GM12864 (cell line): ENCODE measurements around the gene RNF213.
"Not testable (repeated sequence)": the region's sequence is repeated elsewhere in the genome, so short reads cannot be mapped to it uniquely, and the experiment has no call there.

Source experiments
- DNase-seq: peaks from one replicate; pipeline ENCODE4 v3.0.0-alpha.2; 2011; ENCODE audit warnings: low read depth
- H3K4me3 ChIP-seq: 2 replicates; pipeline ENCODE4 v1.5.1; 2011; ENCODE audit warnings: mild to moderate bottlenecking, low read depth, low read length, control low read depth
- CTCF ChIP-seq: IDR thresholded peaks from 2 replicates; pipeline ENCODE4 v1.5.1; 2011; ENCODE audit warnings: low read depth, mild to moderate bottlenecking, moderate library complexity, low read length, control low read depth, inconsistent platforms; ENCODE audit errors: missing control alignments

Gene RNF213

GRCh38 chr17:80270104-80270503 is 9.5 kb downstream of the RNF213 start:
- no peak for DNase-seq
- H3K4me3 ChIP-seq: no peak overlapping the region
- TF ChIP-seq CTCF: no peak

GRCh38 chr17:80270836-80271235 is 10.2 kb downstream of the RNF213 start:
- no peak for DNase-seq
- no peak overlapping the region for H3K4me3 ChIP-seq
- TF ChIP-seq CTCF: no peak

GRCh38 chr17:80272366-80272765 is 11.7 kb downstream of the RNF213 start:
- DNase-seq: no peak
- no peak for TF ChIP-seq CTCF

GRCh38 chr17:80274331-80274730 is 13.7 kb downstream of the RNF213 start:
- H3K4me3 ChIP-seq: no peak overlapping the region
- no peak for DNase-seq
- TF ChIP-seq CTCF: no peak

More at GRCh38 chr17:80272366-80272765, 11.7 kb downstream of the RNF213 start:
- no peak overlapping the region for H3K4me3 ChIP-seq

- no peak overlapping the region for H3K4me3 ChIP-seq
- no peak for DNase-seq
- TF ChIP-seq CTCF: no peak
Observed at GRCh38 chr17:80274871-80275449, 14.3 kb downstream of the RNF213 start.

GRCh38 chr17:80275857-80276256 is 15.2 kb downstream of the RNF213 start:
- H3K4me3 ChIP-seq, DNase-seq: not testable (repeated sequence)

- no peak overlapping the region for H3K4me3 ChIP-seq
- TF ChIP-seq CTCF: no peak
- no peak for DNase-seq
Observed at GRCh38 chr17:80277751-80278671, 17.4 kb downstream of the RNF213 start.
